SK-N-SH (cell line): ENCODE measurements around the gene HIPK2. TPM values are rescaled to one million over a fixed set of nuclear protein-coding genes. Genes with fewer than 3 reads are reported as not detected.

ENCODE experiments used
- CTCF ChIA-PET: fragments of 300-600, 350-600 bp; formaldehyde crosslinking; extraction: SDS; loops from one replicate; lab custom pipeline; 2021; lab: Yijun Ruan, JAX
- POLR2A ChIA-PET: fragments of 350-600 bp; sonication (Branson Sonifier 250); formaldehyde crosslinking; extraction: SDS; loops from one replicate; lab custom pipeline; 2020; ENCODE audit warnings: antibody characterized with exemption, inconsistent platforms; lab: Yijun Ruan, JAX
- DNase-seq: peaks from one replicate; pipeline ENCODE4 v3.0.0; 2012
- H2AFZ ChIP-seq: fragments of 200-600 bp; sonication (generic); 2 replicates; pipeline ENCODE4 v1.8.1; 2016; ENCODE audit warnings: antibody characterized with exemption, mild to moderate bottlenecking, low read depth
- H3F3A ChIP-seq: fragments of 200-600 bp; sonication (generic); replicated peaks from 2 replicates; pipeline ENCODE3; 2016; ENCODE audit warnings: antibody characterized with exemption, mild to moderate bottlenecking; ENCODE audit not compliant: insufficient read depth
- H3K27ac ChIP-seq, 2 experiments: fragments of 200-500 bp in 1 of 2; fragments of 200-600 bp in 1 of 2; sonication (Bioruptor generic) in 1 of 2; sonication (generic), shearing (Covaris generic) in 1 of 2; 2 replicates each; pipeline versions ENCODE4 v1.5.1 to v1.6.1; 2014 to 2016; ENCODE audit warnings: low read depth in 2 of 2, inconsistent platforms in 1 of 2, low read length in 1 of 2, mild to moderate bottlenecking in 1 of 2, mixed read lengths in 1 of 2
- H3K27me3 ChIP-seq: fragments of 200-600 bp; sonication (generic), shearing (Covaris generic); 2 replicates; pipeline ENCODE4 v1.6.1; 2016; ENCODE audit warnings: mixed run types; ENCODE audit not compliant: insufficient read depth
- H3K36me3 ChIP-seq, 2 experiments: fragments of 200-500 bp in 1 of 2; fragments of 200-600 bp in 1 of 2; sonication (Bioruptor generic) in 1 of 2; sonication (generic) in 1 of 2; replicated peaks in 1 of 2; 2 replicates each; pipeline versions ENCODE3 to v1.5.1; 2014 to 2016; ENCODE audit warnings: low read length in 1 of 2, mild to moderate bottlenecking in 1 of 2; ENCODE audit not compliant: insufficient read depth in 2 of 2, control insufficient read depth in 1 of 2
- H3K4me1 ChIP-seq, 2 experiments: fragments of 200-500 bp in 1 of 2; fragments of 200-600 bp in 1 of 2; sonication (Bioruptor generic) in 1 of 2; sonication (generic), shearing (Covaris generic) in 1 of 2; 2 replicates each; pipeline versions ENCODE4 v1.5.1 to v1.6.1; 2014 to 2016; ENCODE audit warnings: low read depth in 1 of 2, low read length in 1 of 2, mixed run types in 1 of 2; ENCODE audit not compliant: insufficient read depth in 2 of 2, control insufficient read depth in 1 of 2
- H3K4me2 ChIP-seq: fragments of 200-600 bp; sonication (generic), shearing (Covaris generic); 2 replicates; pipeline ENCODE4 v1.6.1; 2017; ENCODE audit warnings: mixed run types
- H3K4me3 ChIP-seq, 2 experiments: fragments of 200-500 bp in 1 of 2; fragments of 200-600 bp in 1 of 2; sonication (Bioruptor generic) in 1 of 2; sonication (generic), shearing (Covaris generic) in 1 of 2; 2 replicates each; pipeline versions ENCODE4 v1.5.1 to v1.8.1; 2014 to 2016; ENCODE audit warnings: low read depth in 2 of 2, inconsistent platforms in 1 of 2, low read length in 1 of 2, mild to moderate bottlenecking in 1 of 2, mixed read lengths in 1 of 2, moderate library complexity in 1 of 2
- H3K79me2 ChIP-seq: fragments of 200-600 bp; sonication (generic); 2 replicates; pipeline ENCODE4 v1.8.1; 2017; ENCODE audit warnings: mild to moderate bottlenecking; ENCODE audit not compliant: insufficient read depth
- H3K9ac ChIP-seq: fragments of 200-600 bp; sonication (generic); 2 replicates; pipeline ENCODE4 v1.6.1; 2017; ENCODE audit warnings: mixed run types
- H3K9me2 ChIP-seq: fragments of 200-600 bp; sonication (generic); 2 replicates; pipeline ENCODE4 v1.6.1; 2017; ENCODE audit warnings: mixed run types
- H3K9me3 ChIP-seq: fragments of 200-600 bp; sonication (generic); 2 replicates; pipeline ENCODE4 v1.6.1; 2017; ENCODE audit warnings: mixed run types, mild to moderate bottlenecking, moderate library complexity
- H4K20me1 ChIP-seq: fragments of 200-600 bp; sonication (generic); 2 replicates; pipeline ENCODE4 v1.6.1; 2017; ENCODE audit warnings: mild to moderate bottlenecking, mixed run types; ENCODE audit not compliant: insufficient read depth
- CHD2 ChIP-seq: fragments of 150-350 bp; IDR thresholded peaks from 2 replicates; pipeline ENCODE4 v1.6.1; 2018; ENCODE audit warnings: low read length; ENCODE audit not compliant: partially characterized antibody
- ELF1 ChIP-seq: IDR thresholded peaks from 2 replicates; pipeline ENCODE4 v1.4.0; 2012
- FOSL2 ChIP-seq: IDR thresholded peaks from 2 replicates; pipeline ENCODE4 v1.4.0; 2012; ENCODE audit warnings: low read depth, mild to moderate bottlenecking, moderate library complexity, borderline replicate concordance
- FOXJ3 ChIP-seq: sonication (generic); formaldehyde crosslinking; IDR thresholded peaks from 2 replicates; pipeline ENCODE4 v1.5.1; 2020; ENCODE audit warnings: mild to moderate bottlenecking, missing genetic modification reagents
- FOXM1 ChIP-seq: IDR thresholded peaks from 2 replicates; pipeline ENCODE4 v1.4.0; 2012; ENCODE audit warnings: low read depth, mild to moderate bottlenecking
- GABPA ChIP-seq: IDR thresholded peaks from 2 replicates; pipeline ENCODE4 v1.4.0; 2012; ENCODE audit warnings: low read depth, mild to moderate bottlenecking
- GATA2 ChIP-seq: sonication (generic); formaldehyde crosslinking; IDR thresholded peaks from 2 replicates; pipeline ENCODE4 v1.5.0; 2020; ENCODE audit warnings: mild to moderate bottlenecking, missing genetic modification reagents
- JUND ChIP-seq: IDR thresholded peaks from 2 replicates; pipeline ENCODE4 v1.4.0; 2012
- MEF2A ChIP-seq: IDR thresholded peaks from 2 replicates; pipeline ENCODE4 v1.4.0; 2012; ENCODE audit warnings: low read depth, borderline replicate concordance
- MXI1 ChIP-seq: IDR thresholded peaks from 2 replicates; pipeline ENCODE4 v1.6.1; 2012; ENCODE audit warnings: mild to moderate bottlenecking, low read depth, low read length, improper control_type of control experiment
- NFIC ChIP-seq: IDR thresholded peaks from 2 replicates; pipeline ENCODE4 v1.4.0; 2012; ENCODE audit warnings: borderline replicate concordance
- REST ChIP-seq: IDR thresholded peaks from 2 replicates; pipeline ENCODE4 v1.6.1; 2012; ENCODE audit warnings: mild to moderate bottlenecking, low read depth, low read length, moderate library complexity
- RFX5 ChIP-seq: IDR thresholded peaks from 2 replicates; pipeline ENCODE4 v1.6.1; 2012; ENCODE audit warnings: mild to moderate bottlenecking, improper control_type of control experiment, low read length
- RXRA ChIP-seq: IDR thresholded peaks from 2 replicates; pipeline ENCODE4 v1.4.0; 2012; ENCODE audit warnings: low read depth, mild to moderate bottlenecking, borderline replicate concordance
- SIN3A ChIP-seq: IDR thresholded peaks from 2 replicates; pipeline ENCODE4 v1.6.1; 2012; ENCODE audit warnings: low read depth, mild to moderate bottlenecking, low read length, moderate library complexity, borderline replicate concordance
- SMC3 ChIP-seq: IDR thresholded peaks from 2 replicates; pipeline ENCODE4 v1.6.1; 2012; ENCODE audit warnings: low read depth, low read length, improper control_type of control experiment
- TCF12 ChIP-seq: IDR thresholded peaks from 2 replicates; pipeline ENCODE4 v1.4.0; 2012
- YY1 ChIP-seq: IDR thresholded peaks from 2 replicates; pipeline ENCODE4 v1.4.0; 2012; ENCODE audit warnings: low read depth, mild to moderate bottlenecking
- WGBS: methylation state at CpG from one replicate; pipeline ENCODE4 v1.1.6; 2017; ENCODE audit warnings: low lambda C conversion rate; 5-methylcytosine and 5-hydroxymethylcytosine counted together
- polyA plus RNA-seq, 3 experiments: library from polyadenylated mRNA; depleted of rRNA; stranded (reverse); fragments of >200 nt; gene quantifications; 2 replicates each; pipeline ENCODE4 v1.2.3, GENCODE V29; 2012
- TF ChIP-seq, protein P1 (sequence below): fragments of 150-350 bp; IDR thresholded peaks from 2 replicates; pipeline ENCODE4 v1.6.1; 2016; ENCODE audit warnings: mild to moderate bottlenecking, low read depth, low read length
- TF ChIP-seq, protein P2 (sequence below): IDR thresholded peaks from 2 replicates; pipeline ENCODE4 v1.4.0; 2012; ENCODE audit warnings: low read depth, borderline replicate concordance
- TF ChIP-seq, protein P3 (sequence below): IDR thresholded peaks from 2 replicates; pipeline ENCODE4; 2012

The HIPK2 gene
- polyA plus RNA-seq, 1 of the 3 experiments (the other 2 are of a cell fraction), result 14.2 TPM

- TF ChIP-seq, protein P1, sequence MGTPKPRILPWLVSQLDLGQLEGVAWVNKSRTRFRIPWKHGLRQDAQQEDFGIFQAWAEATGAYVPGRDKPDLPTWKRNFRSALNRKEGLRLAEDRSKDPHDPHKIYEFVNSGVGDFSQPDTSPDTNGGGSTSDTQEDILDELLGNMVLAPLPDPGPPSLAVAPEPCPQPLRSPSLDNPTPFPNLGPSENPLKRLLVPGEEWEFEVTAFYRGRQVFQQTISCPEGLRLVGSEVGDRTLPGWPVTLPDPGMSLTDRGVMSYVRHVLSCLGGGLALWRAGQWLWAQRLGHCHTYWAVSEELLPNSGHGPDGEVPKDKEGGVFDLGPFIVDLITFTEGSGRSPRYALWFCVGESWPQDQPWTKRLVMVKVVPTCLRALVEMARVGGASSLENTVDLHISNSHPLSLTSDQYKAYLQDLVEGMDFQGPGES, result no peak
- TF ChIP-seq REST (peak; percentile 23; the same call in 1 of the 2 replicates), TCF12 (peak; percentile 97), CHD2 (peak; percentile 65), FOXM1 (no peak), NFIC (no peak; the same call in 1 of the 2 replicates), JUND (no peak), SMC3 (no peak), ELF1 (no peak), FOSL2 (no peak), RFX5 (no peak), GATA2 (CRISPR knock-in tag) (no peak)
- TF ChIP-seq, protein P2, sequence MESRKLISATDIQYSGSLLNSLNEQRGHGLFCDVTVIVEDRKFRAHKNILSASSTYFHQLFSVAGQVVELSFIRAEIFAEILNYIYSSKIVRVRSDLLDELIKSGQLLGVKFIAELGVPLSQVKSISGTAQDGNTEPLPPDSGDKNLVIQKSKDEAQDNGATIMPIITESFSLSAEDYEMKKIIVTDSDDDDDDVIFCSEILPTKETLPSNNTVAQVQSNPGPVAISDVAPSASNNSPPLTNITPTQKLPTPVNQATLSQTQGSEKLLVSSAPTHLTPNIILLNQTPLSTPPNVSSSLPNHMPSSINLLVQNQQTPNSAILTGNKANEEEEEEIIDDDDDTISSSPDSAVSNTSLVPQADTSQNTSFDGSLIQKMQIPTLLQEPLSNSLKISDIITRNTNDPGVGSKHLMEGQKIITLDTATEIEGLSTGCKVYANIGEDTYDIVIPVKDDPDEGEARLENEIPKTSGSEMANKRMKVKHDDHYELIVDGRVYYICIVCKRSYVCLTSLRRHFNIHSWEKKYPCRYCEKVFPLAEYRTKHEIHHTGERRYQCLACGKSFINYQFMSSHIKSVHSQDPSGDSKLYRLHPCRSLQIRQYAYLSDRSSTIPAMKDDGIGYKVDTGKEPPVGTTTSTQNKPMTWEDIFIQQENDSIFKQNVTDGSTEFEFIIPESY, result no peak
- TF ChIP-seq, protein P3, sequence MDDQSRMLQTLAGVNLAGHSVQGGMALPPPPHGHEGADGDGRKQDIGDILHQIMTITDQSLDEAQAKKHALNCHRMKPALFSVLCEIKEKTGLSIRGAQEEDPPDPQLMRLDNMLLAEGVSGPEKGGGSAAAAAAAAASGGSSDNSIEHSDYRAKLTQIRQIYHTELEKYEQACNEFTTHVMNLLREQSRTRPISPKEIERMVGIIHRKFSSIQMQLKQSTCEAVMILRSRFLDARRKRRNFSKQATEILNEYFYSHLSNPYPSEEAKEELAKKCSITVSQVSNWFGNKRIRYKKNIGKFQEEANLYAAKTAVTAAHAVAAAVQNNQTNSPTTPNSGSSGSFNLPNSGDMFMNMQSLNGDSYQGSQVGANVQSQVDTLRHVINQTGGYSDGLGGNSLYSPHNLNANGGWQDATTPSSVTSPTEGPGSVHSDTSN, result peak; percentile 24; the same call in 1 of the 2 replicates
Measured at GRCh38 chr7:139709485-139709884, 68.3 kb downstream of the HIPK2 start (continued).

- H3K4me1 ChIP-seq, result peaks cover 6 to 16% of the 10 kb centered on the region in 2 experiments; a peak in 3 of 4 replicates
- no peak overlapping the region for H3K27ac ChIP-seq
- H3K27me3 ChIP-seq, result no peaks in the 10 kb centered on the region
- H3K36me3 ChIP-seq, result peaks cover 20 to 26% of the 10 kb centered on the region in 2 experiments
- ChIA-PET CTCF (interaction anchor here (1.0 to 3.0 kb wide), 6 partner anchors 9 to 63 kb away, joined by 3 to 17 read pairs (median 4); no protein-coding TSS in a partner anchor), POLR2A (no interaction called here)
- no peak overlapping the region for H2AFZ ChIP-seq
- no peak overlapping the region for H3K4me3 ChIP-seq
- peaks cover 72% of the 10 kb centered on the region for H3K79me2 ChIP-seq
- no peaks in the 10 kb centered on the region for H3K9me3 ChIP-seq
- WGBS, result 97% methylated on average over 6 of the region's 6 CpGs
- H3K9ac ChIP-seq, result no peak overlapping the region
- peaks cover 90% of the 10 kb centered on the region for H4K20me1 ChIP-seq
- H3K4me2 ChIP-seq, result no peak overlapping the region
- DNase-seq, result no peak
- no peaks in the 10 kb centered on the region for H3F3A ChIP-seq
- no peaks in the 10 kb centered on the region for H3K9me2 ChIP-seq
- TF ChIP-seq, protein P1, result no peak
- TF ChIP-seq FOXJ3 (CRISPR knock-in tag), result no peak
- no peak for TF ChIP-seq TCF12
- no peak for TF ChIP-seq SIN3A
- TF ChIP-seq GABPA, result no peak
- TF ChIP-seq MEF2A, result no peak
- TF ChIP-seq MXI1, result no peak
- TF ChIP-seq FOXM1, result no peak
- no peak for TF ChIP-seq RFX5
- no peak for TF ChIP-seq RXRA
- TF ChIP-seq GATA2 (CRISPR knock-in tag), result no peak
- TF ChIP-seq ELF1, result no peak
- TF ChIP-seq, protein P2, result no peak
- TF ChIP-seq YY1, result no peak
Measured at GRCh38 chr7:139708541-139708940, 69.3 kb downstream of the HIPK2 start.
